Endodermal cell (in vitro differentiated cells): ENCODE results near the gene INPP5E. TPM values are rescaled to one million over a fixed set of nuclear protein-coding genes. Genes with fewer than 3 reads are reported as not detected.

Source experiments
- DNase-seq: peaks from one replicate; pipeline ENCODE4 v3.0.0-alpha.2; 2017
- H3K27ac ChIP-seq: 2 replicates; pipeline ENCODE4 v1.5.1; 2013; ENCODE audit warnings: mild to moderate bottlenecking, low read depth, low read length, moderate library complexity
- H3K27me3 ChIP-seq: 2 replicates; pipeline ENCODE4 v1.6.1; 2013; ENCODE audit warnings: mild to moderate bottlenecking, low read length, moderate library complexity; ENCODE audit not compliant: insufficient read depth, control insufficient read depth, poor library complexity, severe bottlenecking
- H3K36me3 ChIP-seq: 2 replicates; pipeline ENCODE4 v1.7.0; 2013; ENCODE audit warnings: mild to moderate bottlenecking, low read length, moderate library complexity; ENCODE audit not compliant: control insufficient read depth, insufficient read depth
- H3K4me1 ChIP-seq: one replicate; pipeline ENCODE4 v1.7.0; 2013; ENCODE audit warnings: low read length; ENCODE audit not compliant: control insufficient read depth, insufficient read depth
- H3K4me3 ChIP-seq: 2 replicates; pipeline ENCODE4 v1.5.1; 2013; ENCODE audit warnings: mild to moderate bottlenecking, low read length, moderate library complexity
- H3K9ac ChIP-seq: 2 replicates; pipeline ENCODE4 v1.6.1; 2013; ENCODE audit warnings: mild to moderate bottlenecking, low read length, moderate library complexity; ENCODE audit not compliant: poor library complexity, severe bottlenecking; ENCODE audit errors: extremely low read depth
- H3K9me3 ChIP-seq: 2 replicates; pipeline ENCODE4 v1.6.1; 2013; ENCODE audit warnings: mild to moderate bottlenecking, low read length, moderate library complexity; ENCODE audit not compliant: control insufficient read depth
- H3K27ac Mint-ChIP-seq: 2 replicates; pipeline ENCODE4 v1.8.0; 2020; ENCODE audit warnings: mixed read lengths
- H3K27me3 Mint-ChIP-seq: 2 replicates; pipeline ENCODE4 v1.8.0; 2021; ENCODE audit warnings: mild to moderate bottlenecking, mixed read lengths; ENCODE audit not compliant: insufficient read depth
- H3K36me3 Mint-ChIP-seq: 2 replicates; pipeline ENCODE4 v1.8.0; 2020; ENCODE audit warnings: low read depth, mixed read lengths
- H3K4me1 Mint-ChIP-seq: 2 replicates; pipeline ENCODE4 v1.8.0; 2020; ENCODE audit warnings: mixed read lengths
- H3K4me3 Mint-ChIP-seq: 2 replicates; pipeline ENCODE4 v1.8.0; 2020; ENCODE audit warnings: mild to moderate bottlenecking, moderate library complexity, mixed read lengths
- H3K9me3 Mint-ChIP-seq: 2 replicates; pipeline ENCODE4 v1.8.0; 2020; ENCODE audit warnings: mild to moderate bottlenecking, mixed read lengths
- CTCF ChIP-seq: fragments of 200-600 bp; sonication (generic); conservative IDR thresholded peaks from 2 replicates; pipeline ENCODE4 v1.5.0; 2021; ENCODE audit warnings: antibody characterized with exemption, mild to moderate bottlenecking
- WGBS, 2 experiments: methylation state at CpG; one replicate each; pipeline versions ENCODE4 v1.1.5 to v1.1.7; 2013; ENCODE audit warnings: missing lambda C conversion rate in 2 of 2, mixed read lengths in 1 of 2; ENCODE audit not compliant: insufficient coverage in 1 of 2, insufficient read length in 1 of 2; 5-methylcytosine and 5-hydroxymethylcytosine counted together
- total RNA-seq, 2 donors: library from RNA; stranded (reverse); fragmentation: NEBNext Ultra II Directional in 1 of 2; extraction: Animal tissue kit (Norgen Biotek cat#: 25700) in 1 of 2; gene quantifications; 2 replicates in 1 of 2; 3 replicates in 1 of 2; pipeline ENCODE4 v1.2.1, GENCODE V29; 2021

The INPP5E gene
- total RNA-seq, 2 donors from 2014 or later: 30.8 to 34.7 TPM

GRCh38 chr9:136396219-136396515, 43.5 kb downstream of the INPP5E start:
- Histone ChIP-seq H3K4me1 (peaks cover 6% of the 10 kb centered on the region), H3K9ac (no peak overlapping the region), H3K36me3 (peaks cover 72% of the 10 kb centered on the region), H3K9me3 (no peaks in the 10 kb centered on the region), H3K4me3 (no peak overlapping the region), H3K27ac (no peak overlapping the region), H3K27me3 (no peaks in the 10 kb centered on the region)
- Mint-ChIP-seq H3K4me1 (peaks cover 7% of the 10 kb centered on the region), H3K9me3 (no peaks in the 10 kb centered on the region), H3K36me3 (peaks cover 43% of the 10 kb centered on the region), H3K4me3 (no peak overlapping the region), H3K27ac (no peak overlapping the region), H3K27me3 (no peaks in the 10 kb centered on the region)
- no peak for DNase-seq
- 92 to 94% methylated on average over 4 of the region's 4 CpGs for WGBS, 2 experiments
- TF ChIP-seq CTCF: no peak

- Mint-ChIP-seq H3K4me3 (no peak overlapping the region), H3K4me1 (peaks cover 7% of the 10 kb centered on the region), H3K9me3 (no peaks in the 10 kb centered on the region), H3K27ac (no peak overlapping the region), H3K36me3 (peaks cover 44% of the 10 kb centered on the region), H3K27me3 (no peaks in the 10 kb centered on the region)
- H3K9ac ChIP-seq: no peak overlapping the region
- no peaks in the 10 kb centered on the region for H3K27me3 ChIP-seq
- no peak for TF ChIP-seq CTCF
- no peak for DNase-seq
- H3K9me3 ChIP-seq: no peaks in the 10 kb centered on the region
- H3K27ac ChIP-seq: no peak overlapping the region
- H3K36me3 ChIP-seq: peaks cover 75% of the 10 kb centered on the region
- H3K4me3 ChIP-seq: no peak overlapping the region
- peaks cover 6% of the 10 kb centered on the region for H3K4me1 ChIP-seq
- WGBS, 2 experiments: 92 to 97% methylated on average over 13 to 26 of the region's 26 CpGs
These were observed 44.1 kb downstream of the INPP5E start for GRCh38 chr9:136395345-136396218.

- no peaks in the 10 kb centered on the region for H3K9me3 ChIP-seq
- H3K36me3 Mint-ChIP-seq: peaks cover 47% of the 10 kb centered on the region
- H3K4me3 ChIP-seq: no peak overlapping the region
- peaks cover 6% of the 10 kb centered on the region for H3K4me1 ChIP-seq
- H3K27me3 ChIP-seq: no peaks in the 10 kb centered on the region
- no peak for TF ChIP-seq CTCF
- DNase-seq: no peak
- H3K4me1 Mint-ChIP-seq: peaks cover 7% of the 10 kb centered on the region
- no peak overlapping the region for H3K4me3 Mint-ChIP-seq
- no peak overlapping the region for H3K9ac ChIP-seq
- no peak overlapping the region for H3K27ac Mint-ChIP-seq
- H3K36me3 ChIP-seq: peaks cover 80% of the 10 kb centered on the region
- WGBS, 2 experiments: 95 to 96% methylated on average over 12 to 13 of the region's 13 CpGs
- no peaks in the 10 kb centered on the region for H3K9me3 Mint-ChIP-seq
- H3K27me3 Mint-ChIP-seq: no peaks in the 10 kb centered on the region
- H3K27ac ChIP-seq: no peak overlapping the region
These were observed 44.7 kb downstream of the INPP5E start for GRCh38 chr9:136395020-136395340.
